GM10266 (cell line): ENCODE measurements around the gene HIVEP2.

Source experiments
- DNase-seq: peaks from one replicate; pipeline ENCODE4 v3.0.0; 2012; ENCODE audit errors: extremely low spot score
- TF ChIP-seq, protein P1 (sequence below): IDR thresholded peaks from 2 replicates; pipeline ENCODE4 v1.5.1; 2012; ENCODE audit warnings: mild to moderate bottlenecking, low read depth; ENCODE audit not compliant: control insufficient read depth, insufficient read depth; ENCODE audit errors: missing control alignments

HIVEP2 gene

DNA sequence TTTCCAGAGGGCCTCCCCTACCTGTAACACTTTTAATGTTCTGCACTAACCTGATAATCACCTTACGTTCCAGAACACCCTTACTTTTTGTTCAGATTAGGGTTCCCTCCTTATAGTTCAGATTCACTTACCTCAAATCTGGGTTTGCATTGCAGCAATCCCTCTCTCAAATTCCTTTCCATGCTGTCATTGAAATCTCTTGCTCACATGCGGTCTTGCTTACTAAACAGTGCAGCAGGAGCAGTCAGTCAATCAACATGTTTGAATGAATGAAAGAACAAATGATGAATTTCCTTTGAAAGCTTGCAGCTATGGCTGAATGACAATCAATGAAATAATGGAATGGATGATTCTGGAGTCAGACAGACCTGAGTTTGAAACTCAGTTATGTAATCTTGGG, 200.1 kb downstream of the HIVEP2 start:
- no peak for DNase-seq
- TF ChIP-seq, protein P1, sequence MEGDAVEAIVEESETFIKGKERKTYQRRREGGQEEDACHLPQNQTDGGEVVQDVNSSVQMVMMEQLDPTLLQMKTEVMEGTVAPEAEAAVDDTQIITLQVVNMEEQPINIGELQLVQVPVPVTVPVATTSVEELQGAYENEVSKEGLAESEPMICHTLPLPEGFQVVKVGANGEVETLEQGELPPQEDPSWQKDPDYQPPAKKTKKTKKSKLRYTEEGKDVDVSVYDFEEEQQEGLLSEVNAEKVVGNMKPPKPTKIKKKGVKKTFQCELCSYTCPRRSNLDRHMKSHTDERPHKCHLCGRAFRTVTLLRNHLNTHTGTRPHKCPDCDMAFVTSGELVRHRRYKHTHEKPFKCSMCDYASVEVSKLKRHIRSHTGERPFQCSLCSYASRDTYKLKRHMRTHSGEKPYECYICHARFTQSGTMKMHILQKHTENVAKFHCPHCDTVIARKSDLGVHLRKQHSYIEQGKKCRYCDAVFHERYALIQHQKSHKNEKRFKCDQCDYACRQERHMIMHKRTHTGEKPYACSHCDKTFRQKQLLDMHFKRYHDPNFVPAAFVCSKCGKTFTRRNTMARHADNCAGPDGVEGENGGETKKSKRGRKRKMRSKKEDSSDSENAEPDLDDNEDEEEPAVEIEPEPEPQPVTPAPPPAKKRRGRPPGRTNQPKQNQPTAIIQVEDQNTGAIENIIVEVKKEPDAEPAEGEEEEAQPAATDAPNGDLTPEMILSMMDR: no peak

DNA sequence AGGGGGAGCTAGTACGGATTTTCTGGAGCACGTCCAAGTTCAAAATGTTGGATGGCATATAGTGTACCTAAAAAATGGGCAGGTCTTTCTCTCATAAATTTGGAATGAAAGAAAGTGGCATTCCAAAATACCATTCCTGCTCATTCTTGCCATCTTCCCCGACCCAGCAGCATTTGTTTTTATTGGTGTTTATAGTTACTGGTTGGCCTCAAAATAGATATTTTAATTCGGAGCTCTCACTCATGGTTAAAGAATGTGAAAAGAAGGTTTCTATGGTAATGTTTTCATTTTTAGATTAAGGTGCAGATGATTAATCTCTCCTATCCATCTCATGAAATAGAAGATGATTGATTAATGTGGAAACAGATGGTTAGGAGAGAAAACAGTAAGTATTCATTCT, 204.5 kb downstream of the HIVEP2 start:
- no peak for DNase-seq

DNA sequence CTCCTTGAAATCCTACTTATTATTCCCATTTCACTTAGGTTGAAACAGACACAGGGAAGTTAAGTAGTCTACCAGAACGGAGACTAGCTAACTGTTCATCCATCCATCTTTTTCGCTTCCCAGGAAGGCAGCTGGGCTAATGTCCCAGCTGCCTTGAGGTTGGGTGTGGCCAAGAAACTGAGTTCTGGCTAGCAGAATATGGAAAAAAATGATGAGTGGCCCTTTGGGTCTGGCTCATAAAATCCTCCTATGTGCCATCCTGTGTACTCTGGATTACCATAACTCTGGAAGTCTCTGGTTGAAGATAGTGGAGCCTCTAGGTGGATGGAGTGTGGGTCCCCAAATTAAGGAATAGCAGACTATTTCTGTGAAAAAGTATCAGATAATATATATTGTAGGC, 206.2 kb downstream of the HIVEP2 start:
- TF ChIP-seq, protein P1: no peak
- DNase-seq: no peak

More for the DNA sequence above, 204.5 kb downstream of the HIVEP2 start:
- TF ChIP-seq, protein P1: no peak

DNA sequence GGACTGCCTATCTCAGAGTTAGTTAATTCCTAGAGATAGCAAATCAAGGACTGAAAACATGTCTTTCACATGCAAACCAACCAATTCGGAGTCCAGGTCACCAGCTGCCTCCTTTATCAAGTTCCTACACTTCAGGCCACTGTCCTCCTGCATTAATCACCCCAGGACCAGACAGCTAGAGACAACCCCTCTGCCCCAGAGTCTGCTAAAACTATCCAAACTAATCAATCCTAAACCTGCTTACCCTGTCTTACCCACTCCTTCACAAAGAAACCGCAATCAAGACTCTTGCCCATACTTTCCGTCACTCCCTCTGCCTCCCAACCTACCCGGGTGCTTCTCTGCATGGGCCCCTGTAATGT, 207.0 kb downstream of the HIVEP2 start:
- DNase-seq: no peak
- TF ChIP-seq, protein P1: no peak

DNA sequence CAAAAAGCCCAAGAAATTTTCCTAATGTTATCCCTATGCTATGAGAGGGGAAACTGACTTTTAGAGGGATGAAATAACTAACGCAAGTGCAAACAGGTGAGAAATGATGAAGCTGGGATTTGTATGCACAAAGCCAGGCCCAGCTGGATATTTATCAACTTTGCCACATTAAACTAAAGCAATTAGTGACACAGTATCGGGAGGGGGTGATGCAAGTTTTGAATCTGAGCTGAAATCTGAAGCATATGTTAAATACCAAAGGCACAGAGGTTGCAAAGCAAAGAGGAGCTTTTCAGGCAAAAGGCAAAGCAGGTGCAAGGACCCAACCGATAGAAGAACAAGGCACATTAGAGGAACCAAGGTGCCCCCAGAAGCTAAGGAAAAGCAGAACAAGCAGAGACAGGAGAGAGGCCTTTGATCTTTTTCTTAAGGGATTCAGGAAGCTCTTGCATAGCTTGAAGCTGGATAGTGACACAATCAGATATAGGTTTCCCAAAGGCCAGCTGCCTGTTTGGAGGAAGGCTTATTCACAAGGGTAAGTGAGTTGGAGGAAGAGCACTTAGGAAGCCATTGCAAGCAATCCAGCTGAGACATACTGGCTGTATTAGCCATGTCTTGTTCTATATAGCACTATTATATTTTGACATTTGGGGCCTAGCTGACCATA, 207.5 kb downstream of the HIVEP2 start:
- no peak for DNase-seq
- TF ChIP-seq, protein P1: no peak

DNA sequence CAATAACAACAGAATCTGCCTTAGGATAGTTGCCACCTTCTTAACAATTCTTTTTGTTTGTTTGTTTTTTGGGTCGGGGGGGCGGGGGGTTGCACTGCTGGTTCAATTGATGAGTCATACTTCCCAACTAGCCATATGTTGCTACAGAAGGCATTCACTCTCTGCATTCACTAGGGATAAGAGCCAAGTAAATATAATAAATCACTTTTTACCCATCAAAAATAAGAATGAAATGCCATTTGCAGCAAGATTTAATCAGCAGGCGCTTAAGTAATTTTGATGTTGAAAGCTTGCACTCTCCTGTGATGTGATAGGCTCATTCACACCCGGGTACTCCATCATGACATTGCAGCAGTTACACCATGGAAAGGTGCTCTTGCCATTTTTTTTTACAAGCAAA, 209.8 kb downstream of the HIVEP2 start:
- DNase-seq: no peak
- TF ChIP-seq, protein P1: no peak

DNA sequence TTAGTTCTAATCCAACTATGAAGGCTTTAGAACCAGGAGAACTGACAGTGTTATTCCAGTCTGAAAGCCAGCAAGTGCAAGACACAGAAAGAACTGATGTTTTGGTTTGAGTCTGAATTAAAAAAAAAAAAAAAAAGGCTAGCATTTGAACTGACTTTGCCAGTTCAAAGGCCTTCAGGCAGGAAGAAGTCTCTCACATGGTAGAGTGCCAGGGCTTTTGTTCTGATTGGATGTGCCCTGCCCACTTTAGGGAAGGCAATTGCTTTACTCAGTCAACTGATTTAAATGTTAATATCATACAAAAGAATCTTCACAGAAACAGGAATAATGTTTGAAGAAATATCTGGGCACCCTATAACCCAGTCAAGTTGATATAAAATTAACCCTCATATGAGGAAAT, 212.2 kb downstream of the HIVEP2 start:
- TF ChIP-seq, protein P1: no peak
- no peak for DNase-seq
